ENCODE results near the gene CCDC106. TPM values are rescaled to one million over a fixed set of nuclear protein-coding genes. Genes with fewer than 3 reads are reported as not detected.

Gene CCDC106
- total RNA-seq, 2 experiments from 2014 or later: 8.3 to 8.8 TPM

- peak overlapping the region; percentile 22 for H3K4me3 Mint-ChIP-seq
- no peak for DNase-seq
- peaks cover 18% of the 10 kb centered on the region for H3K36me3 Mint-ChIP-seq (ENCODE audit: low read depth)
- H3K9me3 Mint-ChIP-seq: no peaks in the 10 kb centered on the region
- peaks cover 33% of the 10 kb centered on the region for H3K4me1 Mint-ChIP-seq
- no peak overlapping the region for H3K27ac Mint-ChIP-seq
- ChIA-PET POLR2A (no interaction called here), CTCF (interaction anchor here (1.4 kb wide), 1 partner anchor 14 kb away, joined by 4 read pairs; no protein-coding TSS in a partner anchor)
- no peaks in the 10 kb centered on the region for H3K27me3 Mint-ChIP-seq
These were observed 2.7 kb downstream of the CCDC106 start for GRCh38 chr19:55650602-55651230.

GRCh38 chr19:55651236-55651635 lies 3.2 kb downstream of the CCDC106 start:
- H3K4me1 Mint-ChIP-seq: peaks cover 38% of the 10 kb centered on the region
- CTCF ChIA-PET: no interaction called here
- H3K27me3 Mint-ChIP-seq: no peaks in the 10 kb centered on the region
- POLR2A ChIA-PET: no interaction called here
- peak overlapping the region; percentile 22 for H3K4me3 Mint-ChIP-seq
- no peaks in the 10 kb centered on the region for H3K9me3 Mint-ChIP-seq
- peaks cover 23% of the 10 kb centered on the region for H3K36me3 Mint-ChIP-seq (ENCODE audit: low read depth)
- no peak for DNase-seq
- H3K27ac Mint-ChIP-seq: no peak overlapping the region

- POLR2A ChIA-PET: interaction anchor here (0.6 kb wide), 1 partner anchor 1451 kb away, joined by 3 read pairs; no protein-coding TSS in a partner anchor
- peak overlapping the region; percentile 12 for H3K4me3 Mint-ChIP-seq
These were observed 4.5 kb downstream of the CCDC106 start for GRCh38 chr19:55652311-55653128.

GRCh38 chr19:55653651-55654322 lies 5.8 kb downstream of the CCDC106 start:
- POLR2A ChIA-PET: interaction anchor here (0.7 to 1.1 kb wide), 3 partner anchors 18 to 1781 kb away, joined by 3 to 4 read pairs (median 3); no protein-coding TSS in a partner anchor
- peak overlapping the region; percentile 99 for H3K27ac Mint-ChIP-seq
- H3K36me3 Mint-ChIP-seq (ENCODE audit: low read depth): peaks cover 18% of the 10 kb centered on the region
- H3K27me3 Mint-ChIP-seq: no peaks in the 10 kb centered on the region
- peak overlapping the region; percentile 88 for H3K4me3 Mint-ChIP-seq
- H3K9me3 Mint-ChIP-seq: no peaks in the 10 kb centered on the region
- peak; percentile 99 for DNase-seq
- CTCF ChIA-PET: interaction anchor here (0.6 to 3.4 kb wide), 42 partner anchors 9 to 564 kb away, joined by 3 to 36 read pairs (median 5); partner anchors contain the start of genes FIZ1, TMEM238, ZNF580 and ZNF581
- peaks cover 45% of the 10 kb centered on the region for H3K4me1 Mint-ChIP-seq

More at GRCh38 chr19:55652311-55653128, 4.5 kb downstream of the CCDC106 start:
- Mint-ChIP-seq H3K36me3 (ENCODE audit: low read depth) (peaks cover 18% of the 10 kb centered on the region), H3K27ac (no peak overlapping the region), H3K27me3 (no peaks in the 10 kb centered on the region), H3K9me3 (no peaks in the 10 kb centered on the region), H3K4me1 (peaks cover 43% of the 10 kb centered on the region)
- DNase-seq: no peak
- CTCF ChIA-PET: interaction anchor here (0.6 to 3.4 kb wide), 18 partner anchors 8 to 563 kb away, joined by 3 to 36 read pairs (median 4); partner anchors contain the start of genes ZNF580 and ZNF784

GRCh38 chr19:55654323-55654867 lies 6.4 kb downstream of the CCDC106 start:
- ChIA-PET CTCF (interaction anchor here (0.6 to 3.4 kb wide), 26 partner anchors 9 to 494 kb away, joined by 3 to 36 read pairs (median 5); partner anchors contain the start of genes FIZ1, ZNF580, ZNF581 and ZNF784), POLR2A (interaction anchor here (0.7 to 1.1 kb wide), 3 partner anchors 18 to 1781 kb away, joined by 3 to 4 read pairs (median 3); no protein-coding TSS in a partner anchor)
- peak; percentile 100 for DNase-seq
- Mint-ChIP-seq H3K9me3 (no peaks in the 10 kb centered on the region), H3K4me1 (peaks cover 45% of the 10 kb centered on the region), H3K36me3 (ENCODE audit: low read depth) (peaks cover 19% of the 10 kb centered on the region), H3K4me3 (peak overlapping the region; percentile 88), H3K27me3 (no peaks in the 10 kb centered on the region), H3K27ac (peak overlapping the region; percentile 99)

GRCh38 chr19:55654868-55655647 lies 7.0 kb downstream of the CCDC106 start, which contains the start of gene U2AF2:
U2AF2 (plus strand) TSS chr19:55655035; CDS start chr19:55655105, 70 bp downstream.
- Mint-ChIP-seq H3K4me3 (peak within 1 kb of the TSS; percentile 88), H3K27ac (peak within 1 kb of the TSS; percentile 99), H3K27me3 (no peaks in the 10 kb centered on the region), H3K4me1 (peaks cover 44% of the 10 kb centered on the region), H3K9me3 (no peaks in the 10 kb centered on the region), H3K36me3 (ENCODE audit: low read depth) (peaks cover 25% of the 10 kb centered on the region)
- CTCF ChIA-PET: interaction anchor here (0.6 to 3.4 kb wide), 25 partner anchors 9 to 495 kb away, joined by 3 to 36 read pairs (median 5); partner anchors contain the start of genes FIZ1, ZNF580, ZNF581 and ZNF784
- peak; percentile 95 for DNase-seq
- POLR2A ChIA-PET: interaction anchor here (0.7 to 1.1 kb wide), 2 partner anchors 17 to 400 kb away, joined by 3 to 4 read pairs; no protein-coding TSS in a partner anchor

GRCh38 chr19:55655648-55656040 lies 7.6 kb downstream of the CCDC106 start:
- H3K36me3 Mint-ChIP-seq (ENCODE audit: low read depth): peaks cover 24% of the 10 kb centered on the region
- H3K4me3 Mint-ChIP-seq: peak overlapping the region; percentile 88
- POLR2A ChIA-PET: no interaction called here
- no peak for DNase-seq
- no peaks in the 10 kb centered on the region for H3K27me3 Mint-ChIP-seq
- H3K9me3 Mint-ChIP-seq: no peaks in the 10 kb centered on the region
- peak overlapping the region; percentile 99 for H3K27ac Mint-ChIP-seq
- CTCF ChIA-PET: interaction anchor here (1.3 kb wide), 1 partner anchor 25 kb away, joined by 5 read pairs; no protein-coding TSS in a partner anchor
- H3K4me1 Mint-ChIP-seq: peaks cover 39% of the 10 kb centered on the region

GRCh38 chr19:55656552-55656951 lies 8.5 kb downstream of the CCDC106 start:
- ChIA-PET CTCF (interaction anchor here (1.0 to 1.5 kb wide), 5 partner anchors 9 to 26 kb away, joined by 3 to 5 read pairs (median 3); no protein-coding TSS in a partner anchor), POLR2A (no interaction called here)
- Mint-ChIP-seq H3K4me3 (peak overlapping the region; percentile 88), H3K9me3 (no peaks in the 10 kb centered on the region), H3K27ac (peak overlapping the region; percentile 99), H3K27me3 (no peaks in the 10 kb centered on the region), H3K4me1 (peaks cover 37% of the 10 kb centered on the region), H3K36me3 (ENCODE audit: low read depth) (peaks cover 26% of the 10 kb centered on the region)
- no peak for DNase-seq

- Mint-ChIP-seq H3K27ac (peak overlapping the region; percentile 71), H3K4me3 (peak overlapping the region; percentile 88), H3K36me3 (ENCODE audit: low read depth) (peaks cover 31% of the 10 kb centered on the region), H3K4me1 (peaks cover 38% of the 10 kb centered on the region), H3K27me3 (no peaks in the 10 kb centered on the region), H3K9me3 (no peaks in the 10 kb centered on the region)
- CTCF ChIA-PET: interaction anchor here (1.0 to 1.5 kb wide), 6 partner anchors 9 to 26 kb away, joined by 3 to 5 read pairs (median 3); no protein-coding TSS in a partner anchor
- no peak for DNase-seq
- POLR2A ChIA-PET: no interaction called here
These were observed 9.2 kb downstream of the CCDC106 start for GRCh38 chr19:55656988-55657747.

- Mint-ChIP-seq H3K4me3 (no peak overlapping the region), H3K36me3 (ENCODE audit: low read depth) (peaks cover 42% of the 10 kb centered on the region)
- POLR2A ChIA-PET: no interaction called here
These were observed 10.9 kb downstream of the CCDC106 start for GRCh38 chr19:55658846-55659459.

More at GRCh38 chr19:55658846-55659459, 10.9 kb downstream of the CCDC106 start:
- Mint-ChIP-seq H3K9me3 (no peaks in the 10 kb centered on the region), H3K27me3 (no peaks in the 10 kb centered on the region), H3K4me1 (peaks cover 42% of the 10 kb centered on the region), H3K27ac (no peak overlapping the region)
- DNase-seq: no peak
- CTCF ChIA-PET: no interaction called here
